Adrenal gland (tissue), 5 donors: ENCODE measurements around the gene TIGAR.

Experiments used
- CTCF ChIP-seq, 6 experiments: fragments of 450-650 bp in 4 of 6; fragments of 200-600 bp in 2 of 6; sonication (generic) in 1 of 6; IDR thresholded peaks; 1 replicate in 5 of 6; 2 replicates in 1 of 6; pipeline versions ENCODE4 v1.5.1 to v1.8.0; 2016 to 2021; ENCODE audit warnings: antibody characterized with exemption in 6 of 6, mild to moderate bottlenecking in 2 of 6, moderate library complexity in 1 of 6
- POLR2A ChIP-seq, 2 donors: fragments of 450-650 bp; IDR thresholded peaks; one replicate each; pipeline ENCODE4 v1.6.1; 2017; ENCODE audit warnings: antibody characterized with exemption in 2 of 2, mild to moderate bottlenecking in 2 of 2, moderate library complexity in 1 of 2
- donor health status: DM: no; HTN: no; CAD: no.

- TF ChIP-seq CTCF (IDR thresholded peaks at IDR 0.05) (no peak), POLR2A (IDR thresholded peaks at IDR 0.05) (peak in 1 of 2 donors; percentile 9)
Measured at GRCh38 chr12:4272424-4273272, 48.4 kb upstream of the TIGAR start.
